Measurements from ENCODE around the gene GPX3.

Gene GPX3

GRCh38 chr5:151040211-151040747 lies 19.9 kb downstream of the GPX3 start:
- H3K9ac ChIP-seq (ENCODE audit: low read depth, low read length, poor library complexity): no peak overlapping the region
- no peak overlapping the region for H3K4me3 ChIP-seq (ENCODE audit: low read length in 2 of 2)
- H4K8ac ChIP-seq (ENCODE audit: low read depth, low read length): no peak overlapping the region
- H2BK12ac ChIP-seq (ENCODE audit: low read length): no peak overlapping the region
- no peak overlapping the region for H3K18ac ChIP-seq (ENCODE audit: low read length)
- no peak overlapping the region for H2AFZ ChIP-seq (ENCODE audit: low read length)
- H3K36me3 ChIP-seq (replicated peaks in 1 of 2; ENCODE audit: control insufficient read depth in 2 of 2, insufficient read depth in 2 of 2, low read length in 2 of 2): peaks cover 16 to 59% of the 10 kb centered on the region in 2 donors
- H3K23ac ChIP-seq (ENCODE audit: low read depth, low read length, poor library complexity): peak overlapping the region; percentile 25
- no peak overlapping the region for H2AK5ac ChIP-seq (ENCODE audit: low read depth, low read length)
- H3K79me1 ChIP-seq (ENCODE audit: low read depth, low read length): no peaks in the 10 kb centered on the region
- H2BK5ac ChIP-seq (ENCODE audit: low read length): no peak overlapping the region
- no peaks in the 10 kb centered on the region for H3K9me3 ChIP-seq (replicated peaks in 1 of 2; ENCODE audit: control insufficient read depth in 2 of 2, insufficient read depth in 1 of 2, low read depth in 1 of 2, low read length in 2 of 2)
- H3K4ac ChIP-seq (ENCODE audit: low read length): no peak overlapping the region
- H3K4me1 ChIP-seq (ENCODE audit: control insufficient read depth in 2 of 2, insufficient read depth in 1 of 2, low read depth in 1 of 2, low read length in 2 of 2): no peaks in the 10 kb centered on the region
- H3K14ac ChIP-seq (ENCODE audit: low read length): no peak overlapping the region
- no peak overlapping the region for H3K27ac ChIP-seq (replicated peaks; ENCODE audit: low read length)
- no peak overlapping the region for H4K91ac ChIP-seq (ENCODE audit: low read depth, low read length, poor library complexity)
- no CpG with 5 or more reads among the region's 8 CpGs for WGBS, 2 donors (ENCODE audit: extremely low coverage in 2 of 2, insufficient read length in 2 of 2, insufficient replicate concordance in 1 of 2)
- H2BK15ac ChIP-seq (ENCODE audit: low read length): no peak overlapping the region
- H3K4me2 ChIP-seq (ENCODE audit: insufficient read depth, low read length, poor library complexity, severe bottlenecking): no peak overlapping the region
- H3K27me3 ChIP-seq (ENCODE audit: control insufficient read depth in 3 of 3, insufficient read depth in 3 of 3, low read depth in 1 of 3, low read length in 3 of 3): no peaks in the 10 kb centered on the region
- no peak overlapping the region for H2BK120ac ChIP-seq (ENCODE audit: low read depth, low read length)
- DNase-seq (ENCODE audit: low spot score): no peak

- Histone ChIP-seq H3K4me1 (ENCODE audit: control insufficient read depth in 2 of 2, insufficient read depth in 1 of 2, low read depth in 1 of 2, low read length in 2 of 2) (no peaks in the 10 kb centered on the region), H3K79me1 (ENCODE audit: low read depth, low read length) (no peaks in the 10 kb centered on the region), H3K4me3 (ENCODE audit: low read length in 2 of 2) (no peak overlapping the region), H2BK5ac (ENCODE audit: low read length) (no peak overlapping the region), H2BK120ac (ENCODE audit: low read depth, low read length) (no peak overlapping the region), H3K36me3 (replicated peaks in 1 of 2; ENCODE audit: control insufficient read depth in 2 of 2, insufficient read depth in 2 of 2, low read length in 2 of 2) (peaks cover 17 to 53% of the 10 kb centered on the region in 2 donors), H4K8ac (ENCODE audit: low read depth, low read length) (no peak overlapping the region), H3K4ac (ENCODE audit: low read length) (no peak overlapping the region), H3K9me3 (replicated peaks in 1 of 2; ENCODE audit: control insufficient read depth in 2 of 2, insufficient read depth in 1 of 2, low read depth in 1 of 2, low read length in 2 of 2) (no peaks in the 10 kb centered on the region), H2BK12ac (ENCODE audit: low read length) (no peak overlapping the region), H2AK5ac (ENCODE audit: low read depth, low read length) (no peak overlapping the region), H2BK15ac (ENCODE audit: low read length) (no peak overlapping the region), H3K9ac (ENCODE audit: low read depth, low read length, poor library complexity) (no peak overlapping the region), H3K14ac (ENCODE audit: low read length) (no peak overlapping the region), H3K27me3 (ENCODE audit: control insufficient read depth in 3 of 3, insufficient read depth in 3 of 3, low read depth in 1 of 3, low read length in 3 of 3) (no peaks in the 10 kb centered on the region), H3K23ac (ENCODE audit: low read depth, low read length, poor library complexity) (no peak overlapping the region), H3K4me2 (ENCODE audit: insufficient read depth, low read length, poor library complexity, severe bottlenecking) (no peak overlapping the region), H3K18ac (ENCODE audit: low read length) (no peak overlapping the region), H2AFZ (ENCODE audit: low read length) (no peak overlapping the region), H4K91ac (ENCODE audit: low read depth, low read length, poor library complexity) (no peak overlapping the region), H3K27ac (replicated peaks; ENCODE audit: low read length) (no peak overlapping the region)
- no CpG with 5 or more reads among the region's 11 CpGs for WGBS, 2 donors (ENCODE audit: extremely low coverage in 2 of 2, insufficient read length in 2 of 2, insufficient replicate concordance in 1 of 2)
- no peak for DNase-seq (ENCODE audit: low spot score)
These were observed 21.3 kb downstream of the GPX3 start for GRCh38 chr5:151041577-151042268.

GRCh38 chr5:151042453-151043093 lies 22.2 kb downstream of the GPX3 start:
- no peak overlapping the region for H2BK15ac ChIP-seq (ENCODE audit: low read length)
- H4K91ac ChIP-seq (ENCODE audit: low read depth, low read length, poor library complexity): no peak overlapping the region
- WGBS, 2 donors (ENCODE audit: extremely low coverage in 2 of 2, insufficient read length in 2 of 2, insufficient replicate concordance in 1 of 2): no CpG with 5 or more reads among the region's 12 CpGs

GRCh38 chr5:151047814-151048425 lies 27.5 kb downstream of the GPX3 start:
- Histone ChIP-seq H3K4me2 (ENCODE audit: insufficient read depth, low read length, poor library complexity, severe bottlenecking) (no peak overlapping the region), H2BK12ac (ENCODE audit: low read length) (no peak overlapping the region), H4K8ac (ENCODE audit: low read depth, low read length) (no peak overlapping the region), H3K36me3 (replicated peaks in 1 of 2; ENCODE audit: control insufficient read depth in 2 of 2, insufficient read depth in 2 of 2, low read length in 2 of 2) (peaks cover 13 to 43% of the 10 kb centered on the region in 2 donors), H2BK15ac (ENCODE audit: low read length) (no peak overlapping the region), H3K4me3 (ENCODE audit: low read length in 2 of 2) (no peak overlapping the region), H3K9me3 (replicated peaks in 1 of 2; ENCODE audit: control insufficient read depth in 2 of 2, insufficient read depth in 1 of 2, low read depth in 1 of 2, low read length in 2 of 2) (peaks cover 0 to 2% of the 10 kb centered on the region in 2 donors), H2BK120ac (ENCODE audit: low read depth, low read length) (no peak overlapping the region), H3K4ac (ENCODE audit: low read length) (no peak overlapping the region), H3K18ac (ENCODE audit: low read length) (no peak overlapping the region), H3K79me1 (ENCODE audit: low read depth, low read length) (no peaks in the 10 kb centered on the region), H2AFZ (ENCODE audit: low read length) (no peak overlapping the region), H3K4me1 (ENCODE audit: control insufficient read depth in 2 of 2, insufficient read depth in 1 of 2, low read depth in 1 of 2, low read length in 2 of 2) (no peaks in the 10 kb centered on the region), H3K9ac (ENCODE audit: low read depth, low read length, poor library complexity) (no peak overlapping the region), H3K14ac (ENCODE audit: low read length) (no peak overlapping the region), H3K27me3 (ENCODE audit: control insufficient read depth in 3 of 3, insufficient read depth in 3 of 3, low read depth in 1 of 3, low read length in 3 of 3) (no peaks in the 10 kb centered on the region), H4K91ac (ENCODE audit: low read depth, low read length, poor library complexity) (no peak overlapping the region), H2AK5ac (ENCODE audit: low read depth, low read length) (no peak overlapping the region), H3K23ac (ENCODE audit: low read depth, low read length, poor library complexity) (no peak overlapping the region), H2BK5ac (ENCODE audit: low read length) (no peak overlapping the region), H3K27ac (replicated peaks; ENCODE audit: low read length) (no peak overlapping the region)
- no peak for DNase-seq (ENCODE audit: low spot score)
- no CpG with 5 or more reads among the region's 13 CpGs for WGBS, 2 donors (ENCODE audit: extremely low coverage in 2 of 2, insufficient read length in 2 of 2, insufficient replicate concordance in 1 of 2)

More at GRCh38 chr5:151042453-151043093, 22.2 kb downstream of the GPX3 start:
- Histone ChIP-seq H3K36me3 (replicated peaks in 1 of 2; ENCODE audit: control insufficient read depth in 2 of 2, insufficient read depth in 2 of 2, low read length in 2 of 2) (peaks cover 17 to 51% of the 10 kb centered on the region in 2 donors), H3K14ac (ENCODE audit: low read length) (no peak overlapping the region), H2AK5ac (ENCODE audit: low read depth, low read length) (no peak overlapping the region), H3K4me1 (ENCODE audit: control insufficient read depth in 2 of 2, insufficient read depth in 1 of 2, low read depth in 1 of 2, low read length in 2 of 2) (no peaks in the 10 kb centered on the region), H3K27me3 (ENCODE audit: control insufficient read depth in 3 of 3, insufficient read depth in 3 of 3, low read depth in 1 of 3, low read length in 3 of 3) (no peaks in the 10 kb centered on the region), H3K9me3 (replicated peaks in 1 of 2; ENCODE audit: control insufficient read depth in 2 of 2, insufficient read depth in 1 of 2, low read depth in 1 of 2, low read length in 2 of 2) (no peaks in the 10 kb centered on the region), H3K9ac (ENCODE audit: low read depth, low read length, poor library complexity) (no peak overlapping the region), H2BK12ac (ENCODE audit: low read length) (no peak overlapping the region), H3K4ac (ENCODE audit: low read length) (no peak overlapping the region), H4K8ac (ENCODE audit: low read depth, low read length) (no peak overlapping the region), H3K79me1 (ENCODE audit: low read depth, low read length) (no peaks in the 10 kb centered on the region), H2BK120ac (ENCODE audit: low read depth, low read length) (no peak overlapping the region), H3K4me2 (ENCODE audit: insufficient read depth, low read length, poor library complexity, severe bottlenecking) (no peak overlapping the region), H3K18ac (ENCODE audit: low read length) (no peak overlapping the region), H2BK5ac (ENCODE audit: low read length) (no peak overlapping the region), H3K4me3 (ENCODE audit: low read length in 2 of 2) (no peak overlapping the region), H3K23ac (ENCODE audit: low read depth, low read length, poor library complexity) (peak overlapping the region; percentile 52), H2AFZ (ENCODE audit: low read length) (no peak overlapping the region), H3K27ac (replicated peaks; ENCODE audit: low read length) (no peak overlapping the region)
- no peak for DNase-seq (ENCODE audit: low spot score)
